NCI-H2107 treated with DMSO at 0.1 percent for 48 hours (cell line): ENCODE data around the gene SLC35F4.
A peak's percentile ranks its signal among the peaks of the same experiment; 100 is the strongest.
"Not testable (repeated sequence)": the region's sequence is repeated elsewhere in the genome, so short reads cannot be mapped to it uniquely, and the experiment has no call there.

Experiments
- DNase-seq: peaks from one replicate; lab custom pipeline; 2025; ENCODE audit not compliant: unreplicated experiment; lab: John Stamatoyannopoulos, UW

Gene SLC35F4

GRCh38 chr14:57732463-57733285 lies 133.2 kb downstream of the SLC35F4 start:
- DNase-seq, result no peak

- DNase-seq, result no peak
Measured at GRCh38 chr14:57729208-57730187, 136.4 kb downstream of the SLC35F4 start.

GRCh38 chr14:57725399-57726077 lies 140.4 kb downstream of the SLC35F4 start:
- no peak for DNase-seq

- not testable (repeated sequence) for DNase-seq
Measured at GRCh38 chr14:57722141-57722540, 143.8 kb downstream of the SLC35F4 start.

- peak; percentile 34 for DNase-seq
Measured at GRCh38 chr14:57714487-57714931, 151.4 kb downstream of the SLC35F4 start.

- DNase-seq, result no peak
Measured at GRCh38 chr14:57712698-57713097, 153.2 kb downstream of the SLC35F4 start.

GRCh38 chr14:57712102-57712501 lies 153.8 kb downstream of the SLC35F4 start:
- DNase-seq, result peak; percentile 57

GRCh38 chr14:57709909-57710308 lies 156.0 kb downstream of the SLC35F4 start:
- no peak for DNase-seq

GRCh38 chr14:57709086-57709485 lies 156.8 kb downstream of the SLC35F4 start:
- DNase-seq, result not testable (repeated sequence)

- DNase-seq, result no peak
Measured at GRCh38 chr14:57707219-57707618, 158.7 kb downstream of the SLC35F4 start.

GRCh38 chr14:57704763-57705162 lies 161.1 kb downstream of the SLC35F4 start:
- no peak for DNase-seq

- no peak for DNase-seq
Measured at GRCh38 chr14:57699947-57700346, 165.9 kb downstream of the SLC35F4 start.

- DNase-seq, result no peak
Measured at GRCh38 chr14:57692671-57693070, 173.2 kb downstream of the SLC35F4 start.

- peak; percentile 88 for DNase-seq
Measured at GRCh38 chr14:57687416-57687815, 178.5 kb downstream of the SLC35F4 start.

- DNase-seq, result peak; percentile 78
Measured at GRCh38 chr14:57686304-57686703, 179.6 kb downstream of the SLC35F4 start.

GRCh38 chr14:57671021-57671420 lies 194.9 kb downstream of the SLC35F4 start:
- no peak for DNase-seq

GRCh38 chr14:57660208-57660607 lies 205.7 kb downstream of the SLC35F4 start:
- DNase-seq, result no peak

GRCh38 chr14:57659052-57659451 lies 206.8 kb downstream of the SLC35F4 start:
- DNase-seq, result peak; percentile 73

GRCh38 chr14:57657487-57657886 lies 208.4 kb downstream of the SLC35F4 start:
- no peak for DNase-seq

- no peak for DNase-seq
Measured at GRCh38 chr14:57656853-57657252, 209.0 kb downstream of the SLC35F4 start.

- DNase-seq, result no peak
Measured at GRCh38 chr14:57652769-57653168, 213.1 kb downstream of the SLC35F4 start.
